Measurements from ENCODE around the gene GCNA.
"Not testable (repeated sequence)": the region's sequence is repeated elsewhere in the genome, so short reads cannot be mapped to it uniquely, and the experiment has no call there.

Gene GCNA

DNA sequence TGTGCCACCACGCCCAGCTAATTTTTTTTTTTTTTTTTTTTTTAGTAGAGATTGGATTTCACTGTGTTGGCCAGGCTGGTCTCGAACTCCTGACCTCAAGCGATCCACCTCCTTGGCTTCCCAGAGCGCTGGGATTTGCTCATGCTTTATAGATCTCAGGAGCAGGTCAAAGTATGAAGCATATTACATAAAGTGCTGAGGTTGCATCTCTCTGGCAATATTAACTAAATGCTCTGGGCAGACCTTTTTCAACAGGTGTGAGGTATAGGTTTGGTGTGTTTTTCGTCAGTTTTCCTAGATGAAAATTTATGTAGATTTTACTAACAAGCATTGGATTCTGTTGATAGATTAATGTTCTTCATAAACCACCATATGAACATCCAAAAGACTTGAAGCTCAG lies 19.3 kb upstream of the GCNA start:
- DNase-seq (ENCODE audit: low read depth), result no peak

DNA sequence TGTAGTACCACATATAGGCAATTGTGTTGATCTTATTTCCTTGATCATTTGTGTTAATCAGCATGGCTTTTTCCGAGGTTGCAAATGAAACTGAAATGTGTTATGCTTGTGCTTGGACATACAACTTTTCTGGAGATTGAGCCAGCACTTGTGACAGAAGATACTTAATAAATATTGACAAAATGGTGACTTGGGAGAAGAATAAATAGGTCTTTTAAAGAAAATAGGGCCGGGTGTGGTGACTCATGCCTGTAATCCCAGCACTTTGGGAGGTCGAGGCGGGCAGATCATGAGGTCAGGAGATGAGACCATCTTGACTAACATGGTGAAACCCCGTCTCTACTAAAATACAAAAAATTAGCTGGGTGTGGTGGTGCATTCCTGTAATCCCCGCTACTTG lies 18.5 kb upstream of the GCNA start:
- DNase-seq (ENCODE audit: low read depth), result not testable (repeated sequence)

DNA sequence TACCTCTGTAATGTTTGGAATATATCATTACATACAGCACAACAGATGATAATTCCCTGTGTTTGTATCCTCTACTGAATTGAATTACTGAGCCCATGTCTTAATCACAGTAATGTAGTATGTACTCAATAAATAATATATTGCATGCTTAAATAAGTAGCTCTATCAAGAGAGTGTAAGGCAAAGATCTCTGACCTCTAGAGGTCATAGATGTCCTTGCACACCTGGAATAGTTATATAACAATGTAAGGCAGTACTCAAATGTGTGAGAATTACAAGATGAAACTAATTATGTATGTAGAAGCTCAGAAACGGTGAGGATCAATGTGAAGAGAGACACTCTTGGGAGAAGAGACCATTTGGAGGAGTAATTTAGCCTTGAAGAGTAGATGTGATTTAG lies 14.3 kb upstream of the GCNA start:
- no peak for DNase-seq (ENCODE audit: low read depth)

DNA sequence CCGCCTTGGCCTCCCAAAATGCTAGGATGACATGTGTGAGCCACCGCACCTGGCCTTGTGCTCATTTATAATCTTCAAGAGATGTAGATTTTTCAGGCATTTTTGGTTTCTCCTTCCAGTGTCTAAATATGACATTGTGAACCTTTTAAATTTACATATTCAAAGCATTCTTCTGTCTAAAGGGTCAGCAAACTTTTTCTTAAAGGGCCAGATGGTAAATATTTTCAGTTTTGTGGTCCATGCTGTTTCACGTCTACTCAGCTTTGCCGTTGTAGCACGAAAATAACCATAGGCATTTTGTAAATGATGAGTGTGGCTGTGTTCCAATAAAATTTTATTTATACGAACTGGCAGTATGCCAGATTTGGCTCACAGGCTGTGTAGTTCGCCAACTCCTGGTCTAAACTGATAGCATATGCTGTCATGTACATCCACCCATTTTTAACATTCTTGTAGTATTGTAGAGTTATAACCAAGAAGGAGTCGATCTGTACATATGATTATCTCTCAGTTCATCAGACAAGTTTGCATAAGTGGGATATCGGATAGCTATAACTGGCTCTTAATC lies 12.7 kb upstream of the GCNA start:
- no peak for DNase-seq (ENCODE audit: low read depth)

DNA sequence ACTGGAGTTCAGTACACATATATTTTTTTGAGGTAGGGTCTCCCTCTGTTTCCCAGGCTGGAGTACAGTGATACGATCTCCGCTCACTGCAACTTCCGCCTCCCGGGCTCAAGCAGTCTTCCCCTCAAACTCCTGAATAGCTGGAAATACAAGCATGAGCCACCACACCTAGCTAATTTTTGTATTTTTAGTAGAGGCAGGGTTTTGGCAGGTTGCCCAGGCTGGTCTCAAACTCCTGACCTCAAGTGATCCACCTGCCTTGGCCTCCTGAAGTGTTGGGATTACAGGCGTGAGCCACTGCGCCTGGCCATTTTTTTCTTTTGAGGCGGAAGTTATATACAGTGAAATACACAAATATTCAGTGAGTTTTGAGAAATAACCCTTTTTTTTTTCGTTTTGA lies 6.8 kb upstream of the GCNA start:
- not testable (repeated sequence) for DNase-seq (ENCODE audit: low read depth)

DNA sequence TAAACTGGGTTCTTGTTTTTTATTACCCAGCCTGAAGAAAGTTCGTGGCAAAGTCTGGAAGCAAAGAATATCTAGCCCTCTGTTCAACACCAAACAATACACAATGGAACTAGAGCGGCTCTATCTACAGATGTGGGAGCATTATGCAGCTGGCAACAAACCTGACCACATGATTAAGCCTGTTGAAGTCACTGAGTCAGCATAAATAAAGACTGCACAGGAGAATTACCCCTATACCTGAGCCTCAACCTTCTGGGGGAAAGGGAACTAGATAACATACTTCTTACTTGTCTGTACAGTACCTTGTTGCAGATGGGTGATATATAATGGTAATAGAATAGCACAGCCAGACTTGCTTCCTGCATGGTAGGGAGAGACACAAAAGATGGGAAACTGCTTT lies 4.6 kb upstream of the GCNA start:
- DNase-seq (ENCODE audit: low read depth), result no peak

DNA sequence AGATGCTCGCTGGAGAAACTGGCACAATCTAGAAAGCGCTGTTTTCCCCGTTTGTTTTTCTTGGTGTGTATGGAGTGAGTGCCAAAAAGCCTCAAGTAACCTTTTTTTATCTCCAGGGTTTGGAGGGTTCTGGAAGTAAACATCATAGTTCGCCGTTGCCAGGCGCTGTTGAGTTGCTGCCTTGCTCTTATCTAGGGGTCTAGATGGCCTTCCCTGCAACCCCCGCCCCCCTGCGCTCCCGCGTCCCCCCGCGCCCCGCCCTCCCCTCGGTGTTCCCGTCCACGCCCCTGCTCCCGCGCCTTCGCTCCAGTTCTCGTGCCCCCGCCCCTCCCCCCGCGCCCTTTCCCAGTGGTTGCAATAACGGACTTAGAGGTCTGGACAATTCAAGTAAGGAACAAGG lies 555 bp upstream of the GCNA start:
- no peak for DNase-seq (ENCODE audit: low read depth)

DNA sequence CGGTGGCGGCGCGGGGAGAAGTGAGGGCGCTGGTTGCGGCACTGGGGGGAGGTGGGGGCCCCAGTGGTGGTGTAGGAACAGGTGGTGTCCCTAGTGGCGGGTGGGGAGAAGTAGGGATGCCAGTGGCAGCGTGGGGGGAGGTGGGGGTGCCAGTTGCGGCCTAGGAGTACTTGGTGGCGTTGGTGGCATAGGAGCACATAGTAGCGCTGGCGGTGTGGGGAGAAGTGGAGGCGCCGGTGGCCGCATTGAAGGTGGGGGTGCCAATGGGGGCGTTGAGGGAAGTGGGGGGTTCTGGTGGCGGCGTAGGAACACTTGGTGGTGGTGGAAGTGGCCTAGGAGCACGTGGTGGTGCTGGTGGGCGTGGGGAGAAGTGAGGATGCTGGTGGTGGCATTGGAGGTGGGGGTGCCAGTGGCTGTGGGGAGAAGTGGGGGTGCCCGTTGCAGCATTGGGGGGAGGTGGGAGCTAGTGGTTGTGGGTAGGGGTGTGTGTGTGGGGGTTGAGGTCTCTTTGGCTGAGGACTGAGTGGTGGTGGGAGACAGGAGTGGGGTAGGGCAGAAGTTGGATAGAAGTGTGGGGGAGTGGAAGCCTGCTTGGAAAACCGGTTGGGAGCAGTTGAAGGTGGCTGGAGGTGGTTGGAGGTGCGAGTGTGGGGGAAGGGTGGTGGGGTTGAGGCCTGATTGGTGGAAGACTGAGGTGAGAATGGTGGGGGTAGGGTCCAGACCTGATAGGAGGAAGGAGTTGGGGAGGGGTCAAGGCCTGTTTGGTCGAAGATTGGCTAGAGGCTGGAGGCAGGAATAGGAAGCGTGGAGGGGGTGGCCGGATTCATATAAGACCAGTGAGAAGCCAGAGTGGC lies 1.1 kb downstream of the GCNA start:
- no peak for DNase-seq (ENCODE audit: low read depth)

DNA sequence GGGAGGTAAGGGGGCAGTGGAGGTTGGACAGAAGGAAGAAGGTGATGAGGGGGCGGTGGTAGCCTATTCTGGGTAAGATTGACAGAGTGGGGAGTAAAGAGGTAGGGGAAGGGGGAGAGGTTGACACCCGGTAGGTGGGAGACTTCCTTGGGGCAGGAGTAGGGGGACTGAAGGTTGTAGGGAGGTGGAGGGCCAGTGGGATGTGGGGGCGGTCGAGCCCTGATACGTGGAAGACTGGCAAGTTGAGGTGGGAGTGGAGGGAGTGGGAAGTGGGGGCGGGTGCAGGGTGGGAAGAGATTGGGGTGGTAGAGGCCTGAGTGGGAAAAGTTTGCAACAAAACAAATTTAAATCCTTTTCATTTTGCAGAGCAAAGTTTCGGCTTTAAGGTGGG lies 1.7 kb downstream of the GCNA start:
- no peak for DNase-seq (ENCODE audit: low read depth)

DNA sequence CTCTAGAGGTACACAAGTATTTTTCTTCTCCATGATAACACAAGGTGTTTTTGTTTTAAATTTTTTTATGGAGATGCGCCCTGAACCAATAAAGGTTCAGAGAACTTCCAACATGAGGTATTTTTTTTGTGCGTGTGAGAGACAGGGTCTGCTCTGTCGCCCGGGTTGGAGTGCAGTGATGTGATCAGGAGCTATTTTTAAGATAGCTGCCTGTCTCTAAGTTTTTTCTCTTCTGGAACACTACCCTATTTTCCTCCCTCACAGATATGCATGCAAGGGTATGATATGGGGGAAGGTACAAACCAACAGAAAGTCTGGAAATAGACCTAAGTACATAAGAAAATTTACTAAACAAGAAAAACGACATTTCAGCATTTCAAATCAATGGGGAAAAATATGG lies 3.0 kb downstream of the GCNA start:
- no peak for DNase-seq (ENCODE audit: low read depth)

DNA sequence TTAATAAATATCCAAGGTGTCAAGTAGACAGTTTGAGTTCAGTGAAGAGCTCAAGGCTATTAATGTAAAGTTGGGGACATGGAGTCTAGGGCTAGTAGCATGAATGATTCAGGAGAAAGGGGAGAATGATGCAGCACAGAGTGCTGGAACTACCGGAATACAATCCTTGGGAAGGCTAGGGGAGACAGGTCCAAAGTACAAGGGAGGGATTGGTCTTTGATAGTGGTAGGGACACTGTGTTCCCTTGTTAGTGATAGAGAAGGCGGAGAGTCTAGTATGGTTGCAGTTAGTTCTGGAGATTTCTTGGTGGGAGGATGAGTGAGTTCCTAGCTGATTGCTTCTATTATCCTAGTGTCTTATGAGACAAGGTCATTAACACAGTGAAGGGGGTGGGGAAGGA lies 8.7 kb downstream of the GCNA start:
- DNase-seq (ENCODE audit: low read depth), result no peak

DNA sequence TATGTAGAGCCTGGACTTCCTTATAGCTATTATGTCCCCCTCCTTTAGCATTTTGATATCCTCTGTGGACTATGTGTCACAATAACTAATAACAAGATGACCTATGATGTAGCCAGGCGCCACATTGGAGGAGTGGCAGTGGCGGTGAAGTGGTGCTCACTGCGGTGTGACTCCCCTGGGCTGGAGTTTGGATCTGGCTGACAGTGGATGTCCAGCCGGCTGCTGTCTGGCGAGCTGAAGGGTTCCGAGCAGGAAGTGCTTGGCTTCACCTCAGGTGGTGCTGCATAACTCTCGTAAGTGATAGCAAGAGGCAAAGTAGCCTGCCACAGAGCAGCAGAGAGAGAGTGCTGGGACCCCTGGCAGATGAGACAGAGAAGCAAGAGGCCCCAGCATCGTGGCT lies 15.0 kb downstream of the GCNA start:
- DNase-seq (ENCODE audit: low read depth), result not testable (repeated sequence)

DNA sequence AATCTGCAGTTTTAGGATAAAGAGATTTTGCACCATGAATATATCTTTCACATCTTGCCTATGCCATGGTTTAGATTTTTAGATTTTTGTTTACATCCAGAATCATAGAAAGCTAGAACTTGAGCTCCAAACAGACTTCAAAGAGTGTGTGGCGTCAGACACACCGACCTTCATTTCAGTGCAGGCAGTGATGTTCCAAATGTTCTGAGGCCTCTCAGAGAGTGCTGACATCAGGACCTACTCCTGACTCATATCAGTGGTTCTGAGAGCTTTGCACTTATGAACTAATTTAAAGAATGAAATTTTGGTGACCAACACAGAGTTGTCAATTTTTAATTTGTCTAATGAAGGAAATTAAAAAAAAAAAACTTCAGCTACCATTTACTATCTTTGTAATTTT lies 21.7 kb downstream of the GCNA start:
- no peak for DNase-seq (ENCODE audit: low read depth)

DNA sequence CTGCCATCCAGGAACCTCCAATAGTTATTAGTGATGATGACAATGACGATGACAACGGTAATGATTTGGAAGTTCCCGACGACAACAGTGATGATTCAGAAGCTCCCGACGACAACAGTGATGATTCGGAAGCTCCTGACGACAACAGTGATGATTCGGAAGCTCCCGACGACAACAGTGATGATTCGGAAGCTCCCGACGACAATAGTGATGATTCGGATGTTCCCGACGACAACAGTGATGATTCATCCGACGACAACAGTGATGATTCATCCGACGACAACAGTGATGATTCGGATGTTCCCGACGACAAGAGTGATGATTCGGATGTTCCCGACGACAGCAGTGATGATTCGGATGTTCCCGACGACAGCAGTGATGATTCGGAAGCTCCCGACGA lies 25.4 kb downstream of the GCNA start:
- DNase-seq (ENCODE audit: low read depth), result no peak

DNA sequence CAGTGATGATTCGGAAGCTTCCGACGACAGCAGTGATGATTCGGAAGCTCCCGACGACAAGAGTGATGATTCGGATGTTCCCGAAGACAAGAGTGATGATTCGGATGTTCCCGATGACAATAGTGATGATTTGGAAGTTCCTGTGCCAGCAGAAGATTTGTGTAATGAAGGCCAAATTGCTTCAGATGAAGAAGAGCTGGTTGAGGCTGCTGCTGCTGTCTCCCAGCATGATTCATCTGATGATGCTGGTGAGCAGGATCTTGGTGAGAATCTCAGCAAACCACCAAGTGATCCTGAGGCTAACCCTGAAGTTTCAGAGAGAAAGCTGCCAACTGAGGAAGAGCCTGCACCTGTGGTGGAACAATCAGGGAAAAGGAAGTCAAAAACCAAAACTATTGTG lies 25.9 kb downstream of the GCNA start:
- DNase-seq (ENCODE audit: low read depth), result peak; percentile 27

DNA sequence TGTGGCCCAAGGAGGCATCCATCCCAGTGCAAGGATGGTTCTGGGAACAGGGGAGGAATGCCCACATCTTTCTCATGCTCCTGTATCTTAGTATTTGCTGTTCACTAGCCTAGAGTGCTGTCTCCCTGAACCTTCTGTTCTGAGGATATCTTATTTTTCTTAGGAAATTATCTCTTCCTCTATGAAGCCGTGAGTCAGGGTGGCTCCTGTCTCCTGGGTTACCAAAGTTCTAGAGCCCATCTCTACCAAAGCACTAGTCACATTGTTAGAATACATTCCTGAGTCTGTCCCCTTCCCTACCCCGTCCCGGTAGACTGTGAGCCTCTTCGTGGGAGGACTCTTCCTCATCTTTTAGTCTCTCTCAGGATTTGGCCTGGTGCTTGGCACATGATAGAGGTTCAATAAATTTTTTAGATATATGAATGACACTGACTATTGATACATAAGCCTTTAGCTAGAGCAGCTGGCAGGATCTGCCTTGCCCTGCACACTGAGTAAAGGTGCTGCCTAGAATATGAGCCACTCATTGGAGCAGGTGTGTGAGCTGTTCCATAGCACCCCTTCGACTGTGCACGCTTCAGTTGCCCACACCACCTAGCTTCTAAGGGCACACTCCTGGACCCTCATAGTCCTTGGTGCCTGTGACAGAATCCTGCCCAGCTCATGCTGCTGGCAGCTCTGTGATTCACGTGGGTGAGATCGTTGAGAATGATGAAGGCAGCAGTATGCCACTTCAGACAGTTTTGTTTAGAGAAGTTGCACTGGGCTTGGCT lies 26.7 kb downstream of the GCNA start:
- DNase-seq (ENCODE audit: low read depth), result no peak

DNA sequence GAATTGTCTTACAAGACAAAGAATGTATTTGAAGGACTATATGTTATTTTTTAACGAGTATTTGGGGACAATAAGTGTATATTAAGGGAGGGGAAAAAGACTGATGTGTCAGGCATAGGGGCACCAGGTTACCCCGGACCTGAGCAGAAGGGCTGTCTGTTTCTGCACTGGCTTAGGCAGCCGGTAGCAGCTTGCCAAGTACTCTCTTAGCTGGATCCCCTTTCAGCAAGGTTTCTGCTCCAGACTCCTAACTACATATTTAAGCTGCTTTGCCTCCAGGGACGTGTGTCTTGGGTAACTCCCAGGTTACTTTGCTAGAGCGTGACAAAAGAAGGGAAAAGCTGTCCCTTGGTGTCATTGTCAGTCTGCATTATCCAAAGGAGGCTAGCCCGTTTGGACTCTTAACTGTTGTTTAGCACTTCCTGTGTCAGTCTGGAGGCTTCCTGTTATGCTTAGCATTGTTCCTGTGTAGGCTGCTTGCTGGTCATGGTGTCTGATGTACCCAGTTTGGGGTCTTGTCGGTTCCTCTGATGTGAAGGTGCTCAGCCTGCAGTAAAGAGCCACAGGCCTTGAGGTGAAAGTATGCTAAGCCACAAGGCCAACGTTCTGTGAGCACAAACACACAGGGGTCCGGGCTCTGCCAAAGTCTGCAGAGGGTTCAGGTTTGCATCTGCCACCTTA lies 28.4 kb downstream of the GCNA start:
- no peak for DNase-seq (ENCODE audit: low read depth)

DNA sequence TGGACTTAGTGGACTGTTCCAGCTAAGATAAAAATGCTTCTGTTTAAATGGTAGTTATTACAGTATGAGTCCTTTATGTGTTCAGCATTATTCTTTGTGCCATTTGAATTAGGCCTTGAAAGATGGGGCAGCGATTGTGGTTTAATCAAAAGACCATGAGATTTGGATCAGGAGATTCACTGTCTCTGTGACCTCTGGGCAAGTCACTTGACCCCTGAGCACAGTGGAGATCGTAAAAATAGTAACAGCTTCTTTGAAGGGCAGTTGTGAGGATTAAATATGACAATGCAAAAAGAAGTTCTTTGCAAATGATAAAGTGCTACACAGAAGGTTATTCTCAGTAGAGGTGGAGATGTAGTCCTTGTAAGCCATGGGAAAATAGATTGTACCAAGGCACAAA lies 29.3 kb downstream of the GCNA start:
- DNase-seq (ENCODE audit: low read depth), result no peak

DNA sequence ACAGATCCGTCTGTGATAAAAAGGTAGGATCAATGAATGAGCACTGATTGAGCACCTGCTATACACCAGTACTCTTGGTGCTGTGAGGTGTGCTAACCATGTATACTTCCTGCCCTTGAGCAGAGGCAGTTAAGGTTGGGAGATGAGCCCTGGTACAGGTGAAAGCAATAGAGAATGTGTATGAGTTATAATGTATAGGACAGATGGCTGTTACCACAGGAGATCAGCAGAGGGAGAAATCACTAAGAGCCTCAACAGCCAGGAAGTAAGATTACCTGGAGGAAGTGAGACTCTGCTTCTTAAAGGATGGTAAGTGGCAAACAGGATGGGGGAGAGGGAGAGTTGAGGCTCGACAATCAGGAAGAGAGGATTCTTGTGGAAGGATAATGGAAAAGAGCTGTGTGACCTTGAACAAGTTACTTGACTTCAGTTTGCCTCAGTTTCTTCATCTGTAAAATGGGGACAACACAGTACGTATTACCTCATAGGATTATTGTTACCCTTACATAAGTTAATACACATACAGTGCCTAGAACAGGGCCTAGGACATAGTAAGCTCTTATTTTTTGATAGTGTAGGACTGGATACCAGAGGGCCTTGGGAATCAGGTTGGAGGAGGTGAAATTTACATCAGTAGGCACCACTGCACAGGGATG lies 31.0 kb downstream of the GCNA start:
- DNase-seq (ENCODE audit: low read depth), result no peak

DNA sequence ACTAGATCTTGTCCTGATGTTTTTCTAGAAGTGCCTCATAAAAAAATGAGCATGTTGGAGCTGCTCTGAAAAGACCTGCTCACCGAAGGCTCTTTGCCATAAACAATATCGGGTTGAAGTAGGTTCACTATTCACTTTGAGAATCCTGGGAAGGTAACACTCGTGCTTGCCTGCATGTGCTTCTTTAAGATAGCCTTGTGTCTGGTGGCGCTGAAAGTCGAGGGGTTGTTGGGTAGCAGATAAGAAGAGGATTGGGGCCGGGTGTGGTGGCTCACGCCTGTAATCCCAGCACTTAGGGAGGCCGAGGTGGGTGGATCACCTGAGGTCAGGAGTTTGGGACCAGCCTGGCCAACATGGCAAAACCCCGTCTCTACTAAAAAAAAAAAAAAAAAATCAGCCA lies 33.5 kb downstream of the GCNA start:
- DNase-seq (ENCODE audit: low read depth), result not testable (repeated sequence)

DNA sequence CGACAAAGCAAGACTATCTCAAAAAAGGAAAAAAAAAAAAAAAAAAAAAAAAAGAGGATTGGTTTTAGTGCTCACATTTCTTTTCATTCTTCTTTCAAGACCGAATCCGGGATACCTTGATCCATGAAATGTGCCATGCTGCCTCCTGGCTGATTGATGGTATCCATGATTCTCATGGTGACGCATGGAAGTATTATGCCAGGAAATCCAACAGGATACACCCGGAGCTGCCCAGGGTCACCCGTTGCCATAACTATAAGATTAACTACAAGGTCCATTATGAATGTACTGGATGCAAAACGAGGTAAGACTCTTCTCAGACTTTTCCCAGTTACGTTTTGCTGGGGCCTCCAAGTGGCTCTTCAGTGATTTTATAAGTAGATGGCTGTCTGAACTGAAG lies 34.0 kb downstream of the GCNA start:
- DNase-seq (ENCODE audit: low read depth), result no peak

DNA sequence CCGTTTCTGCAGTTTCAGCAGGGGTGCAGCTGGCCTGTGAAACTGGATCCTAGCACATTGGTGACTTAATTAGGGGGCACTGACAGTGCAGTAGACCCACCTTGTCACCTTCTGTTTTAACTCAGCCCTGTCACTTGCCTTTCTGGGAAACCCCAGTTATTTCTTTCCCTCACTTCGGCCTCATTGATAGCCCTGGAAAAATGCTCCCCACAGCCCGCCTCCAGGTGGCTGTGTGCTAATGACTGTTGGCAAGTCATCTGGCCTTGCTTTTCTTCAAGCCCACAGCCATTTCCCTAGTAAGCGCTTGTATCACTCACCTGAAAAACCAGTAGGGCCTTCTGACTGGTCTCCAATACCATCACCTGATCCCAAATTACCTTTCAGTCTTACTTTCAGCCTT lies 36.8 kb downstream of the GCNA start:
- no peak for DNase-seq (ENCODE audit: low read depth)
